Neural cell (in vitro differentiated cells): ENCODE results near the gene LRWD1. TPM values are rescaled to one million over a fixed set of nuclear protein-coding genes. Genes with fewer than 3 reads are reported as not detected.
A peak's percentile ranks its signal among the peaks of the same experiment; 100 is the strongest.

ENCODE experiments used
- H2AFZ ChIP-seq: fragments of 200-600, 300-800 bp; sonication (generic), shearing (Covaris generic); 2 replicates; pipeline ENCODE4 v1.6.0; 2014; ENCODE audit warnings: low read depth, mild to moderate bottlenecking, antibody characterized with exemption, low read length, moderate library complexity
- H3F3A ChIP-seq: fragments of 200-600 bp; shearing (Covaris generic); 2 replicates; pipeline ENCODE4 v1.6.1; 2016; ENCODE audit warnings: mild to moderate bottlenecking, moderate library complexity, mixed read lengths, antibody characterized with exemption, low read length; ENCODE audit not compliant: insufficient read depth, poor library complexity, severe bottlenecking
- H3K27ac ChIP-seq: fragments of 200-600, 300-800 bp; sonication (generic), shearing (Covaris generic); 2 replicates; pipeline ENCODE4 v1.5.1; 2014; ENCODE audit warnings: mild to moderate bottlenecking, low read length, moderate library complexity
- H3K27me3 ChIP-seq: fragments of 300-800, 200-600 bp; sonication (generic), shearing (Covaris generic); 2 replicates; pipeline ENCODE4 v1.6.0; 2014; ENCODE audit warnings: mild to moderate bottlenecking, low read depth, low read length, moderate library complexity; ENCODE audit not compliant: insufficient read depth
- H3K36me3 ChIP-seq: fragments of 300-800, 200-600 bp; sonication (generic), shearing (Covaris generic); 2 replicates; pipeline ENCODE4 v1.5.1; 2014; ENCODE audit warnings: mild to moderate bottlenecking, antibody characterized with exemption, low read length, moderate library complexity; ENCODE audit not compliant: insufficient read depth
- H3K4me2 ChIP-seq: fragments of 300-800, 200-600 bp; sonication (generic), shearing (Covaris generic); 2 replicates; pipeline ENCODE4 v1.6.0; 2014; ENCODE audit warnings: mild to moderate bottlenecking, low read length
- H3K4me3 ChIP-seq: fragments of 300-800, 200-600 bp; sonication (generic), shearing (Covaris generic); 2 replicates; pipeline ENCODE4 v1.5.1; 2014; ENCODE audit warnings: mild to moderate bottlenecking, low read length, moderate library complexity
- H3K79me2 ChIP-seq: fragments of 200-600 bp; shearing (Covaris generic); replicated peaks from 2 replicates; pipeline ENCODE4 v1.6.0; 2014; ENCODE audit warnings: mild to moderate bottlenecking, low read length, moderate library complexity; ENCODE audit not compliant: insufficient read depth
- H3K9ac ChIP-seq: fragments of 300-800, 200-600 bp; sonication (generic), shearing (Covaris generic); 2 replicates; pipeline ENCODE4 v1.6.1; 2016; ENCODE audit warnings: mild to moderate bottlenecking, low read length, mixed read lengths
- H3K9me2 ChIP-seq: fragments of 200-600 bp; shearing (Covaris generic); 2 replicates; pipeline ENCODE4 v1.6.1; 2016; ENCODE audit warnings: mild to moderate bottlenecking, low read length, mixed read lengths; ENCODE audit not compliant: insufficient read depth
- H3K9me3 ChIP-seq: fragments of 200-600, 300-800 bp; sonication (generic), shearing (Covaris generic); 2 replicates; pipeline ENCODE4 v1.6.1; 2016; ENCODE audit warnings: mild to moderate bottlenecking, mixed run types, low read length, moderate library complexity, mixed read lengths
- H4K20me1 ChIP-seq: fragments of 200-600 bp; shearing (Covaris generic); 2 replicates; pipeline ENCODE4 v1.6.1; 2016; ENCODE audit warnings: mild to moderate bottlenecking, mixed run types; ENCODE audit not compliant: insufficient read depth
- CTCF ChIP-seq: fragments of 450-650 bp; IDR thresholded peaks from 2 replicates; pipeline ENCODE4 v1.5.1; 2014; ENCODE audit warnings: antibody characterized with exemption, mild to moderate bottlenecking, moderate library complexity; ENCODE audit not compliant: poor library complexity, severe bottlenecking
- EP300 ChIP-seq: fragments of 450-650 bp; conservative IDR thresholded peaks from 2 replicates; pipeline ENCODE4 v1.6.1; 2014; ENCODE audit warnings: antibody characterized with exemption, mild to moderate bottlenecking, moderate library complexity; ENCODE audit not compliant: poor library complexity, severe bottlenecking
- EZH2 ChIP-seq: fragments of 200-600, 300-800 bp; shearing (Covaris generic), sonication (generic); IDR thresholded peaks from 2 replicates; pipeline ENCODE4 v1.6.1; 2014; ENCODE audit warnings: antibody characterized with exemption, low read length, borderline replicate concordance, mild to moderate bottlenecking; ENCODE audit not compliant: insufficient read depth, poor library complexity, severe bottlenecking
- MXI1 ChIP-seq: fragments of 450-650 bp; conservative IDR thresholded peaks from 2 replicates; pipeline ENCODE4 v1.6.1; 2014; ENCODE audit warnings: antibody characterized with exemption, mild to moderate bottlenecking; ENCODE audit not compliant: poor library complexity, severe bottlenecking
- POLR2AphosphoS5 ChIP-seq: IDR thresholded peaks from 2 replicates; pipeline ENCODE4 v1.6.1; 2012
- RAD21 ChIP-seq: fragments of 450-650 bp; conservative IDR thresholded peaks from 2 replicates; pipeline ENCODE4 v1.6.1; 2014; ENCODE audit warnings: antibody characterized with exemption, mild to moderate bottlenecking, moderate library complexity
- SMC3 ChIP-seq: fragments of 450-650 bp; conservative IDR thresholded peaks from 2 replicates; pipeline ENCODE4 v1.6.1; 2014; ENCODE audit warnings: antibody characterized with exemption, mild to moderate bottlenecking, moderate library complexity; ENCODE audit not compliant: poor library complexity
- TAF1 ChIP-seq: IDR thresholded peaks from 2 replicates; pipeline ENCODE4 v1.6.1; 2012; ENCODE audit warnings: low read depth
- polyA minus RNA-seq: library from RNA; depleted of rRNA, polyadenylated mRNA; stranded (reverse); fragments of >200 nt; gene quantifications from 2 replicates; pipeline ENCODE4 v1.2.3, GENCODE V29; 2014
- polyA plus RNA-seq: library from polyadenylated mRNA; depleted of rRNA; stranded (reverse); fragments of >200 nt; gene quantifications from 2 replicates; pipeline ENCODE4 v1.2.3, GENCODE V29; 2014
- TF ChIP-seq, protein P1 (sequence below): IDR thresholded peaks from 2 replicates; pipeline ENCODE4 v1.6.1; 2012; ENCODE audit warnings: borderline replicate concordance

LRWD1 gene
- polyA plus RNA-seq (85.5 and 108 TPM in 2 replicates), polyA minus RNA-seq (46.4 and 63.1 TPM in 2 replicates)

DNA sequence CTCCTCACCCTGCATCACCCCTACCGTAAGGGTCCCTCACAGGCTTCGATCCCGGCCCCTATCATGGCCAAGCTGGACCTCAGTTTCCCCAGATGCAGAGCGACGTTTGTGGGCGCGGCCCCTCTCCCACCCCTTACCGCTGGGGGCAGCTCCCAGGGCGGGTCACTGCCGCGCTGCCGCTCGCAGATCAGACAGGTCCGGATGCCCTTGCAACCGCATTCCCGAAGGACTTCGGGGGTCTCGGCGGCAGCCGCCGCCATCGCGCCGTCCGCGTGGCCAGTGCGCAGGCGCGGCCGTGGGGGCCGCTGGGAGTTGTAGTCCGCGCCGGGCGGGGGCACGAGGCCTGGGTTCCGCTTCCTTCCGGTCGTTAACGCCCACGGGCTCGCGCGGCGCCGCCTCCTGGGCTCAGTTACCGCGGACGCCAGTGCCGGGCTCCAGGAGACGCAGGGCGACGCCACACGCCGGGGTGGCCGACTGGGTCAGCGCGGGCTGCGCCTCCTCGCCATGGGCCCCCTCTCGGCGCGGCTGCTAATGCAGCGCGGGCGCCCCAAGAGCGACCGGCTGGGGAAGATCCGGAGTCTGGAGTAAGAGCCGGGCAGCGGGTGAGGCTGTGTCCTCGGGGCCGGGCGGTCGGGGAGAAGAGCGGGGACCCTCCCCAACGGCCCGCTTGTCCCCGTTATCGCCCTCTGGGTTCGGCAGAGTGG is at the start of gene LRWD1, which contains the start of gene ALKBH4:
LRWD1 (plus strand) TSS at position 408 of the 704 bp plus-strand sequence; CDS start at position 505, 97 bp downstream.
ALKBH4 (minus strand) TSS at position 287 of the 704 bp plus-strand sequence; CDS start at position 260, 27 bp downstream.
- Histone ChIP-seq H3K36me3 (no peaks in the 10 kb centered on the region), H3K9me2 (no peaks in the 10 kb centered on the region), H3K4me2 (peak within 1 kb of the TSS; percentile 73), H3K27ac (peak within 1 kb of the TSS; percentile 75), H3K9ac (peak within 1 kb of the TSS; percentile 93), H3K9me3 (no peaks in the 10 kb centered on the region), H3K79me2 (peaks cover 20% of the 10 kb centered on the region), H2AFZ (peak within 1 kb of the TSS; percentile 96), H3K27me3 (no peaks in the 10 kb centered on the region), H3F3A (no peaks in the 10 kb centered on the region), H3K4me3 (peak within 1 kb of the TSS; percentile 99), H4K20me1 (no peaks in the 10 kb centered on the region)
- TF ChIP-seq MXI1 (peak; percentile 96), EP300 (no peak), CTCF (peak; percentile 51), SMC3 (peak; percentile 57), EZH2 (no peak), RAD21 (no peak), POLR2AphosphoS5 (peak; percentile 86)
- TF ChIP-seq, protein P1, sequence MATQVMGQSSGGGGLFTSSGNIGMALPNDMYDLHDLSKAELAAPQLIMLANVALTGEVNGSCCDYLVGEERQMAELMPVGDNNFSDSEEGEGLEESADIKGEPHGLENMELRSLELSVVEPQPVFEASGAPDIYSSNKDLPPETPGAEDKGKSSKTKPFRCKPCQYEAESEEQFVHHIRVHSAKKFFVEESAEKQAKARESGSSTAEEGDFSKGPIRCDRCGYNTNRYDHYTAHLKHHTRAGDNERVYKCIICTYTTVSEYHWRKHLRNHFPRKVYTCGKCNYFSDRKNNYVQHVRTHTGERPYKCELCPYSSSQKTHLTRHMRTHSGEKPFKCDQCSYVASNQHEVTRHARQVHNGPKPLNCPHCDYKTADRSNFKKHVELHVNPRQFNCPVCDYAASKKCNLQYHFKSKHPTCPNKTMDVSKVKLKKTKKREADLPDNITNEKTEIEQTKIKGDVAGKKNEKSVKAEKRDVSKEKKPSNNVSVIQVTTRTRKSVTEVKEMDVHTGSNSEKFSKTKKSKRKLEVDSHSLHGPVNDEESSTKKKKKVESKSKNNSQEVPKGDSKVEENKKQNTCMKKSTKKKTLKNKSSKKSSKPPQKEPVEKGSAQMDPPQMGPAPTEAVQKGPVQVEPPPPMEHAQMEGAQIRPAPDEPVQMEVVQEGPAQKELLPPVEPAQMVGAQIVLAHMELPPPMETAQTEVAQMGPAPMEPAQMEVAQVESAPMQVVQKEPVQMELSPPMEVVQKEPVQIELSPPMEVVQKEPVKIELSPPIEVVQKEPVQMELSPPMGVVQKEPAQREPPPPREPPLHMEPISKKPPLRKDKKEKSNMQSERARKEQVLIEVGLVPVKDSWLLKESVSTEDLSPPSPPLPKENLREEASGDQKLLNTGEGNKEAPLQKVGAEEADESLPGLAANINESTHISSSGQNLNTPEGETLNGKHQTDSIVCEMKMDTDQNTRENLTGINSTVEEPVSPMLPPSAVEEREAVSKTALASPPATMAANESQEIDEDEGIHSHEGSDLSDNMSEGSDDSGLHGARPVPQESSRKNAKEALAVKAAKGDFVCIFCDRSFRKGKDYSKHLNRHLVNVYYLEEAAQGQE: peak; percentile 6

DNA sequence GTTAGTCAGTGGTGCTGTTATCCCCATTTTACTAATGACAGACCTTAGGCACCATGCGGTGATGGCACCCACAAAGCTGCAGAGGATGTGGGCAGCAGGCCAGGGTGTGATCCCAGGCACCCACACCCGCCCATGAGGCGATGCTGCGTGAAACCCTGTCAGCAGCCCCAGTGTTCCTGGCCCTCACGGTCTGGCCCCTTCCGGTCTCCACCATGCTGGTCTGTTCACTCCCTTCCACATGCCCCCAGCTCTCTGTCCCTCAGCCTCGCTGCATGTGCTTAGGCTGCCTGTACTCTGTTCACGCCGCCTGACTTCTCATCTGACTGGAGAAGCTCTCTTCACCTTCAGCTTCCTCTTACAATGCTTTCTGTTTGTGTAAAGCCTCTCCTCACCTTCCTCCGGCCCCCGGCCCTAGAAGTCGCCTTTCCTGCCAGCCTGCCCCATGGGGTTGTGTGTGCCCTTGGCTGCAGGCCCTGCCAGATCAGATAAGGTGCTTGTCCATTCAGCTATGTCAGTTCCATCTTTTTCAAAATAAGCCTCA is 49.0 kb upstream of the LRWD1 start:
- H3K4me2 ChIP-seq: no peak overlapping the region
- H3K4me3 ChIP-seq: no peak overlapping the region
- no peaks in the 10 kb centered on the region for H3K27me3 ChIP-seq
- H3F3A ChIP-seq: no peaks in the 10 kb centered on the region
- H2AFZ ChIP-seq: no peak overlapping the region
- no peaks in the 10 kb centered on the region for H4K20me1 ChIP-seq
- TF ChIP-seq SMC3: no peak
- no peak for TF ChIP-seq TAF1
- TF ChIP-seq EP300: no peak
- TF ChIP-seq EZH2: no peak
- no peak for TF ChIP-seq CTCF
- no peak for TF ChIP-seq MXI1
- TF ChIP-seq, protein P1: no peak
- TF ChIP-seq RAD21: no peak
- no peak for TF ChIP-seq POLR2AphosphoS5
- no peak overlapping the region for H3K27ac ChIP-seq
- H3K36me3 ChIP-seq: no peaks in the 10 kb centered on the region
- no peak overlapping the region for H3K9ac ChIP-seq
- no peaks in the 10 kb centered on the region for H3K79me2 ChIP-seq
- no peaks in the 10 kb centered on the region for H3K9me3 ChIP-seq
- H3K9me2 ChIP-seq: no peaks in the 10 kb centered on the region
